Osteocyte (in vitro differentiated cells): ENCODE results near the gene ST3GAL3. TPM values are rescaled to one million over a fixed set of nuclear protein-coding genes. Genes with fewer than 3 reads are reported as not detected.

Experiments used
- DNase-seq: peaks from one replicate; pipeline ENCODE4 v3.0.0; 2021; ENCODE audit warnings: mixed read lengths; ENCODE audit not compliant: unreplicated experiment; ENCODE audit errors: extremely low spot score
- H3K27ac Mint-ChIP-seq: one replicate; pipeline ENCODE4 v1.8.0; 2021; ENCODE audit warnings: mild to moderate bottlenecking, mixed read lengths; ENCODE audit not compliant: unreplicated experiment
- H3K27me3 Mint-ChIP-seq: one replicate; pipeline ENCODE4 v1.8.0; 2021; ENCODE audit warnings: mixed read lengths; ENCODE audit not compliant: unreplicated experiment
- H3K36me3 Mint-ChIP-seq: one replicate; pipeline ENCODE4 v1.8.0; 2021; ENCODE audit warnings: mixed read lengths; ENCODE audit not compliant: unreplicated experiment
- H3K4me1 Mint-ChIP-seq: one replicate; pipeline ENCODE4 v1.8.0; 2021; ENCODE audit warnings: mixed read lengths; ENCODE audit not compliant: unreplicated experiment
- H3K4me3 Mint-ChIP-seq: one replicate; pipeline ENCODE4 v1.8.0; 2021; ENCODE audit warnings: mild to moderate bottlenecking, moderate library complexity, mixed read lengths; ENCODE audit not compliant: unreplicated experiment
- H3K9me3 Mint-ChIP-seq: one replicate; pipeline ENCODE4 v1.8.0; 2021; ENCODE audit warnings: mixed read lengths; ENCODE audit not compliant: unreplicated experiment
- total RNA-seq: library from RNA; stranded (reverse); gene quantifications from 2 replicates; pipeline ENCODE4 v1.2.1, GENCODE V29; 2021
- TF ChIP-seq, protein P1 (sequence below): fragments of 200-600 bp; sonication (generic); IDR thresholded peaks from 2 replicates; pipeline ENCODE4 v1.5.0; 2021; ENCODE audit warnings: antibody characterized with exemption, mild to moderate bottlenecking, moderate library complexity

Gene ST3GAL3
- total RNA-seq, 1 donor from 2014 or later = 26.4 TPM

DNA sequence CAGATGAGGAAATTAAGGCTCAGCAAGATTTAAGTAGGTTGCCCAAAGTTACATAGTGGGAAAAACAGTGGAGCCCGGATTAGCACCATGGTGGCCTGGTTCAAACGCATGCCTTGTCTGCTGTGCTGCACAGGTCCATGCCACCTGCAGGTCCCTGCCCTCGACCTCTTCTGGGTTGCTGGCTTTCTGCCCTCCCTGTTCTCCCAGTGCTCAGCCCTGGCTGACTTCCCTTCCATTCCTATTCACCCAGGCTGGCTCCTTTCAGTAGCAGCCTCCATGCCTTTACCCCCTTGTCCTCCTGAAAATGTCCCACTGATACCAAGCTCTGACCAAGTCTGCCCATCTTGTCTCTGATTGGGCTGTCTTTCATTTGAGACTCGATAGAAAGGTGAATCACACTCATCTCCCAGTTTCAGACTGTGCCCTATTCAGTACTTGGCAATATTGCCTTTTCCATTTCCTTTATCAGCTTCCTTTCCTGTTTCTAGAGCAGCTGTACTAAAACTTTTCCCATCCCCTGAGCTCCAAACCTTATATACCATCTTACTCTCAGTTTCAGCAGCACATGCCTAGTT lies 75.8 kb downstream of the ST3GAL3 start:
- Mint-ChIP-seq H3K4me3 (no peak overlapping the region), H3K36me3 (peaks cover 22% of the 10 kb centered on the region), H3K4me1 (peaks cover 11% of the 10 kb centered on the region), H3K27me3 (no peaks in the 10 kb centered on the region), H3K27ac (peak overlapping the region; percentile 24), H3K9me3 (peaks cover 12% of the 10 kb centered on the region)
- TF ChIP-seq, protein P1, sequence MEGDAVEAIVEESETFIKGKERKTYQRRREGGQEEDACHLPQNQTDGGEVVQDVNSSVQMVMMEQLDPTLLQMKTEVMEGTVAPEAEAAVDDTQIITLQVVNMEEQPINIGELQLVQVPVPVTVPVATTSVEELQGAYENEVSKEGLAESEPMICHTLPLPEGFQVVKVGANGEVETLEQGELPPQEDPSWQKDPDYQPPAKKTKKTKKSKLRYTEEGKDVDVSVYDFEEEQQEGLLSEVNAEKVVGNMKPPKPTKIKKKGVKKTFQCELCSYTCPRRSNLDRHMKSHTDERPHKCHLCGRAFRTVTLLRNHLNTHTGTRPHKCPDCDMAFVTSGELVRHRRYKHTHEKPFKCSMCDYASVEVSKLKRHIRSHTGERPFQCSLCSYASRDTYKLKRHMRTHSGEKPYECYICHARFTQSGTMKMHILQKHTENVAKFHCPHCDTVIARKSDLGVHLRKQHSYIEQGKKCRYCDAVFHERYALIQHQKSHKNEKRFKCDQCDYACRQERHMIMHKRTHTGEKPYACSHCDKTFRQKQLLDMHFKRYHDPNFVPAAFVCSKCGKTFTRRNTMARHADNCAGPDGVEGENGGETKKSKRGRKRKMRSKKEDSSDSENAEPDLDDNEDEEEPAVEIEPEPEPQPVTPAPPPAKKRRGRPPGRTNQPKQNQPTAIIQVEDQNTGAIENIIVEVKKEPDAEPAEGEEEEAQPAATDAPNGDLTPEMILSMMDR = no peak
- no peak for DNase-seq

DNA sequence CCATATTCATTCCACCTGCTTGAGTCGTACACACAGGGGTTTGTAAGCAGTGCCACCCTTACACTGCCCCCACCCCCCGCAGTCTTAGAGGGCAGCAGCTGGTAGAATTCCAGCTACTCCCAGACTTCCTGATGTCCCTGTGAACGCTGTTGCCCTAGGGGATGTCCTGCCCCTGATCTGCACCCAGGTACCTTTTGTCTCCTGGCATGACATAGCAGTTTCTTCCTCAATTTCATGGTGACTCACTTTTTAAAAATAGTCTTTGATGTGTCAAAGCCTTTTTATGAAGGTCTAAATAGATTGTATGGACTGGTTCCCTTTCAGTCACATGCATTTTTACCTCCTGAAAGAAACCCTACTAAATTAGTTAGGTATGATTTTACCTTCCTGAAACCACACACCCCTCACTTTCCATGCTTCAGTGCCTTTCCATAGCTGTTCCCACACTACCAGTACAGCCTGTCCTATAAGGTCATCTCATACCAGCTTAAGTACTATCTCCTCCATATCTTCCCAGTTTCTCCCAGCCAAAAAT lies 76.4 kb downstream of the ST3GAL3 start:
- DNase-seq = no peak
- TF ChIP-seq, protein P1 = no peak
- Mint-ChIP-seq H3K27ac (peak overlapping the region; percentile 17), H3K27me3 (no peaks in the 10 kb centered on the region), H3K4me3 (no peak overlapping the region), H3K9me3 (peaks cover 12% of the 10 kb centered on the region), H3K36me3 (peaks cover 22% of the 10 kb centered on the region), H3K4me1 (peaks cover 11% of the 10 kb centered on the region)

DNA sequence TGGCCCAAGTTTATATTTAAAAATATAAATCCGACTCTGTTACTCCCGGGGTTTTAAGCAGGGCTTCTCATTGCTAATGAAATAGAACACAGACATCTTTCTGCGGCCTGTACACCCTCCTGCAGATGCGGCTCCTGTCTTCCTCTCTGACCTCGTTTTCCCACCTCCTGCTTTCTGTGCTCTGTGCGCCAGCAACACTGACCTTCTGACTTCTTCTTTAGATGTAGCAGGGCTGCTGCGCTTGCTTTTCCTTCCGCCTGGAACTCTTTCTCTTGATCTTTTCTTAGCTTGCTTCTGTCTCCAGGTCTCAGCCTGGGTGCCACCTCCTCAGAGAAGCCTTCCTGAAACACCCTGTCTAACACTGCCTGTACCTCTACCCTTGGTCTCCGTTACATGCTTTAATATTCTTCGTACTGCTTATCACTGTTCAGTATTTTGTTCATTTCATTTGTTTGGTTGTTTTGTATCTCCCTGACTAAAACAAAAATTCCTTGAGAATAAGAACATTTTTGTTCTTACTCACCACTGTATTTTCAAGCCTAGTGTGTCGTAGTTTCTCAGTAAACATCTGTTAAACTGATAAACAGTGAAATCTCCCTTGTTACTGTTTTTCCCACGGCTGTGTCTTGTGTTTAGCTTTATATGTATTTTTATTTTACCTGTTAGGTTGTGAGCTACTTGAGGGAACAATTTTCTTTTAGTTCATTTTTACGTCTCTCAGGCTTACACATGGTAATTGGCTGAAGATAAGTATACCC lies 79.0 kb downstream of the ST3GAL3 start:
- Mint-ChIP-seq H3K4me1 (peaks cover 11% of the 10 kb centered on the region), H3K9me3 (no peaks in the 10 kb centered on the region)

DNA sequence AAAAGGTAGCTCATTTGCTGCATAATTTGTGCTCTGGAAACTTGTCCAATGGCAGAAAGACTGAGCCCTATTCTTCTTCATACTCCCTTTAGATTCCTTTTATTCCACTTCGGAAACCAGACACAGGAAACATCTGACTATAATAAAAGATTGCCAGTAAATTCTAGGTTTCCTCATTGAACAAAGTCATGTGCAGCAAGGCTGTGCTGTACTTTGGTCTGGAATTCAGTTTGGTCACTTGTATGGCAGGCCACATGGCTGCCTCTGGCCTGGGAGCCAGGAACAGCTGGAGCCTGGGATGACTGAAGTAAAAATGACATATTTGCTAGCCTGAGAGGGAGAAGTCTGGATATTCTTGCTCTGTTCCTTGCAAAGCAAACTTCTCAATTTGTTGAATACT lies 79.6 kb downstream of the ST3GAL3 start:
- Mint-ChIP-seq H3K27ac (no peak overlapping the region), H3K9me3 (no peaks in the 10 kb centered on the region), H3K36me3 (peaks cover 3% of the 10 kb centered on the region), H3K4me1 (peaks cover 10% of the 10 kb centered on the region), H3K4me3 (no peak overlapping the region), H3K27me3 (no peaks in the 10 kb centered on the region)
- TF ChIP-seq, protein P1 = no peak
- no peak for DNase-seq

More for the DNA sequence above, 79.0 kb downstream of the ST3GAL3 start:
- Mint-ChIP-seq H3K4me3 (no peak overlapping the region), H3K27me3 (no peaks in the 10 kb centered on the region), H3K36me3 (peaks cover 3% of the 10 kb centered on the region), H3K27ac (no peak overlapping the region)
- DNase-seq = no peak
- TF ChIP-seq, protein P1 = no peak
